Spleen (tissue), 11 donors: ENCODE results near the gene ORC1. TPM values are rescaled to one million over a fixed set of nuclear protein-coding genes. Genes with fewer than 3 reads are reported as not detected.

ENCODE experiments used
- DNase-seq: peaks from one replicate; pipeline ENCODE4 v3.0.0-alpha.2; 2020
- H3K27ac ChIP-seq, 8 donors: fragments of 200-600 bp; sonication (generic) in 7 of 8; 1 replicate in 4 of 8; 2 replicates in 4 of 8; pipeline versions ENCODE4 v1.5.0 to v1.8.0; 2016 to 2021; ENCODE audit warnings: inconsistent platforms in 4 of 8, mild to moderate bottlenecking in 4 of 8, moderate library complexity in 1 of 8
- H3K27me3 ChIP-seq, 7 donors: fragments of 200-600 bp; sonication (generic) in 6 of 7; replicated peaks in 1 of 7; 1 replicate in 4 of 7; 2 replicates in 3 of 7; pipeline versions ENCODE4 v1.5.0 to v1.8.0; 2016 to 2021; ENCODE audit warnings: inconsistent platforms in 3 of 7, mild to moderate bottlenecking in 1 of 7
- H3K36me3 ChIP-seq, 6 donors: fragments of 200-600 bp; sonication (generic) in 5 of 6; 1 replicate in 4 of 6; 2 replicates in 2 of 6; pipeline versions ENCODE4 v1.5.0 to v1.8.0; 2016 to 2021; ENCODE audit warnings: inconsistent platforms in 2 of 6
- H3K4me1 ChIP-seq, 6 donors: fragments of 200-600 bp; sonication (generic) in 5 of 6; 1 replicate in 3 of 6; 2 replicates in 3 of 6; pipeline versions ENCODE4 v1.5.0 to v1.8.0; 2016 to 2021; ENCODE audit warnings: inconsistent platforms in 3 of 6
- H3K4me3 ChIP-seq, 8 donors: fragments of 200-600 bp; sonication (generic) in 7 of 8; 1 replicate in 4 of 8; 2 replicates in 4 of 8; pipeline versions ENCODE4 v1.5.0 to v1.8.0; 2016 to 2021; ENCODE audit warnings: inconsistent platforms in 4 of 8, mild to moderate bottlenecking in 4 of 8, moderate library complexity in 2 of 8
- H3K9me3 ChIP-seq, 8 donors: fragments of 200-600 bp; sonication (generic) in 7 of 8; 1 replicate in 4 of 8; 2 replicates in 4 of 8; pipeline versions ENCODE4 v1.5.0 to v1.8.0; 2016 to 2021; ENCODE audit warnings: inconsistent platforms in 4 of 8
- POLR2A ChIP-seq, 3 donors: fragments of 450-650 bp; IDR thresholded peaks; one replicate each; pipeline ENCODE4 v1.5.1; 2017; ENCODE audit warnings: antibody characterized with exemption in 3 of 3, mild to moderate bottlenecking in 1 of 3
- POLR2AphosphoS5 ChIP-seq, 3 donors: sonication (generic); formaldehyde crosslinking; IDR thresholded peaks; one replicate each; pipeline ENCODE4 v1.5.1; 2017; ENCODE audit warnings: antibody characterized with exemption in 3 of 3
- WGBS, 5 donors: extraction: QIAGEN DNeasy Blood & Tissue Kit in 3 of 5; methylation state at CpG; one replicate each; pipeline versions ENCODE4 v1.1.5 to v1.1.7; 2013 to 2018; 5-methylcytosine and 5-hydroxymethylcytosine counted together
- intact Hi-C: fragments of 100-400 bp; cut with DNase I; formaldehyde crosslinking; loops from one replicate; pipeline ENCODE4 v1.15.0; 2023; ENCODE audit warnings: low total_unique reads
- polyA plus RNA-seq, 3 donors: library from polyadenylated mRNA; stranded (reverse); fragments of 200-250 nt; gene quantifications; one replicate each; pipeline ENCODE4 v1.2.1, GENCODE V29; 2013
- total RNA-seq, 7 donors: library from RNA; depleted of rRNA in 3 of 7; stranded (reverse); fragments of >200 nt in 3 of 7; fragmentation: NEBNext Ultra II Directional in 4 of 7; extraction: Animal tissue kit (Norgen Biotek cat#: 25700) in 4 of 7; gene quantifications; one replicate each; pipeline versions ENCODE4 v1.1.0 to v1.2.1, GENCODE V29; 2016 to 2021
- TF ChIP-seq, protein P1 (sequence below), 11 experiments: fragments of 200-600 bp in 7 of 11; fragments of 450-650 bp in 4 of 11; sonication (generic) in 4 of 11; IDR thresholded peaks in 8 of 11; conservative IDR thresholded peaks in 3 of 11; 1 replicate in 7 of 11; 2 replicates in 4 of 11; pipeline versions ENCODE4 v1.4.0 to v1.8.0; 2016 to 2021; ENCODE audit warnings: antibody characterized with exemption in 11 of 11, inconsistent platforms in 4 of 11, mild to moderate bottlenecking in 1 of 11
- donor health status: healthy with polysubstance abuse.
- donor health status: DM: no; HTN: no; CAD: no; lungs with moderate emphysema.
- donor health status: DM: no; HTN: no; CAD: no.
- donor health status: Bipolar disorder and iron deficiency.
- donor health status: healthy.
- donor health status: DM: no; HTN: no; CAD: no.
- donor health status: DM: yes; HTN: yes; CAD: no.

The ORC1 gene
- total and polyA plus RNA-seq, 10 donors = 0.60 to 5.4 (median 2.1) TPM

DNA sequence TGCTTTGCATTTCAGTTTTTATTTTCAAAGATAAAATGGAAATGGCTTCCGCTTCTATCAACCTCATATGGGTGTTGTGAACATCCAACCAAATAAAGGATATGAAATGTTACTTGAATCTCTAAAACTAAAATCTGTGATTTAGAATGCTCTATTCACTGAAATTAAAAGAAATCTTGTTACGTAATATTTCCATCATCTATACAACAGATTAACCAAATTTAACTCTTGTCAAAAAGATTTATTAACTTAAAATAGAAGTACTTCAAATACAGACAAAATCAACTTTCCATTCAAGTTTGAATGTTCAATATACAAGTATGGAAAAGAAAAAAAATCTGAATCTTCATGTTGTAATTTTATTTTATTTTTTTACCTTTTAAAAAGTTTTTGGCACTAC lies 18.8 kb upstream of the ORC1 start:
- WGBS, 5 donors = 92 to 99% (median 98%) methylated on average over 2 of the region's 2 CpGs
- Histone ChIP-seq H3K9me3 (no peaks in the 10 kb centered on the region), H3K4me3 (no peak overlapping the region), H3K27me3 (no peaks in the 10 kb centered on the region), H3K36me3 (peaks cover 0 to 87% (median 32%) of the 10 kb centered on the region in 6 donors), H3K4me1 (peaks cover 6 to 32% (median 19%) of the 10 kb centered on the region in 6 donors), H3K27ac (peak overlapping the region in 1 of 8 donors; percentile 64)
- DNase-seq = no peak
- TF ChIP-seq POLR2A (IDR thresholded peaks at IDR 0.05) = no peak
- TF ChIP-seq, protein P1, sequence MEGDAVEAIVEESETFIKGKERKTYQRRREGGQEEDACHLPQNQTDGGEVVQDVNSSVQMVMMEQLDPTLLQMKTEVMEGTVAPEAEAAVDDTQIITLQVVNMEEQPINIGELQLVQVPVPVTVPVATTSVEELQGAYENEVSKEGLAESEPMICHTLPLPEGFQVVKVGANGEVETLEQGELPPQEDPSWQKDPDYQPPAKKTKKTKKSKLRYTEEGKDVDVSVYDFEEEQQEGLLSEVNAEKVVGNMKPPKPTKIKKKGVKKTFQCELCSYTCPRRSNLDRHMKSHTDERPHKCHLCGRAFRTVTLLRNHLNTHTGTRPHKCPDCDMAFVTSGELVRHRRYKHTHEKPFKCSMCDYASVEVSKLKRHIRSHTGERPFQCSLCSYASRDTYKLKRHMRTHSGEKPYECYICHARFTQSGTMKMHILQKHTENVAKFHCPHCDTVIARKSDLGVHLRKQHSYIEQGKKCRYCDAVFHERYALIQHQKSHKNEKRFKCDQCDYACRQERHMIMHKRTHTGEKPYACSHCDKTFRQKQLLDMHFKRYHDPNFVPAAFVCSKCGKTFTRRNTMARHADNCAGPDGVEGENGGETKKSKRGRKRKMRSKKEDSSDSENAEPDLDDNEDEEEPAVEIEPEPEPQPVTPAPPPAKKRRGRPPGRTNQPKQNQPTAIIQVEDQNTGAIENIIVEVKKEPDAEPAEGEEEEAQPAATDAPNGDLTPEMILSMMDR (IDR thresholded peaks at IDR 0.05 in 8 of 11, conservative IDR thresholded peaks at IDR 0.05 in 3 of 11) = no peak
- no peak for TF ChIP-seq POLR2AphosphoS5 (IDR thresholded peaks at IDR 0.05)
- intact Hi-C loops = no loop called here

DNA sequence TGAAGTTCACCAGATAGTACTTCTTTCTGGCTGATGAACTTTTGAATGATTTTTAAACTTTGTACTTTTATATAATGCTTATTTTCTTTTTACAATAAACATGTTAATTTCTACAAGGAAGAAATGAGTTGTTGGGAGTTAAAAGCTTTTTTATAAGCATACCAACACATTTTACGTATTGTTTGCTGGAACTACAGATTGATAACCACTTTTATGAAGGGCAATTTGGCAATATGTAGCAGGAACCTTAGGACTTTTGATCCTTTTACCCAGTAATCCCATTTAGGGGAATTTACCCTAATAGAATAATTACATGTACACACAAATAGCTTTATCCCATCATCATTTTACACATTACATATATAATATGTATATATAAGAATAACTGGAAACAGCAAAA lies 16.5 kb upstream of the ORC1 start:
- H3K4me1 ChIP-seq = peaks cover 6 to 29% (median 19%) of the 10 kb centered on the region in 6 donors
- H3K4me3 ChIP-seq = no peak overlapping the region
- H3K27ac ChIP-seq = no peak overlapping the region
- peaks cover 0 to 99% (median 55%) of the 10 kb centered on the region in 6 donors for H3K36me3 ChIP-seq
- WGBS, 5 donors = 94 to 100% (median 98%) methylated on average over 1 of the region's 1 CpG
- no peaks in the 10 kb centered on the region for H3K9me3 ChIP-seq
- intact Hi-C loops = no loop called here
- DNase-seq = no peak
- TF ChIP-seq, protein P1 (IDR thresholded peaks at IDR 0.05 in 8 of 11, conservative IDR thresholded peaks at IDR 0.05 in 3 of 11) = no peak
- H3K27me3 ChIP-seq = no peaks in the 10 kb centered on the region

DNA sequence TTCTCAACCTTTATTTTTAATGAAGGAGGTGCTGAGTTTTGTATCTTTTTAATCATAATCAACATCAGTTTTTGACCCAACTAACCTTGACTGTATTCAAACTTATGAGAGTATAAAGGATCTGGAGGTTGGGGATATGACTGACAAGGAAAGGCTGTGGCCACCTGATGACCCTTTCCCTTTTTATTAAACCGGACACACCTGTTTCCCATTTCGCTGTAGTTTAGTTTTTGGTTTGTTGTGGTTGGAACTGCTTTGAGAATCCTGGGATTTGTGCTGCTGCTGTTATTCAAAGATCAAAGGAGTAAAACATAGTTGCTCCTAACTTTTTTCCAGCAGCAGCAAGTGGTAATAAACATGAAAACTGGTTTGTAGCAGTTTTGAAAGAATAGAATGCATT lies 12.6 kb upstream of the ORC1 start:
- TF ChIP-seq, protein P1 (IDR thresholded peaks at IDR 0.05 in 8 of 11, conservative IDR thresholded peaks at IDR 0.05 in 3 of 11) = no peak
- Histone ChIP-seq H3K9me3 (no peaks in the 10 kb centered on the region), H3K27me3 (no peaks in the 10 kb centered on the region), H3K4me3 (no peak overlapping the region), H3K36me3 (peaks cover 7 to 100% (median 86%) of the 10 kb centered on the region in 6 donors), H3K4me1 (no peaks in the 10 kb centered on the region), H3K27ac (no peak overlapping the region)
- DNase-seq = no peak
- WGBS, 5 donors = 85 to 98% (median 89%) methylated on average over 2 of the region's 2 CpGs
- intact Hi-C loops = no loop called here

DNA sequence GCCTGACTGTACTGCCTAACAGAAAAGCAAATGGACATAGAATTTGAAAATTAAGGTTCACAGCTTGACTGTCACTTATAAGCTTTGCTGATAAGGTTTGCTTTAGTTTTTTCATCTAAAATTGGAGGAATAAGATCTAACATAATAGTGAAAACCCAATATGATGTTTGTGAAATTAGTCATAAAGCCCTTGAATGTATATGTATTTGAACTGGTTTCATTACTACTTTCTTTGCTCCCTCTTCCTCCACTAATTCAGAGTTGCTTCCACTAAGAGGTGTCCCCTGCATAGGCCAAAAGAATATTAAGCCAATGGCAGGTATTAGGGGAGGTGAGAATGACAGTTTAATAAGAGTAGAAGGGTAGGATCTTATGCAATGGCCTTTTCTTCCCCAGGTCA lies 10.7 kb upstream of the ORC1 start:
- no peak overlapping the region for H3K4me3 ChIP-seq
- H3K9me3 ChIP-seq = no peaks in the 10 kb centered on the region
- no peaks in the 10 kb centered on the region for H3K4me1 ChIP-seq
- TF ChIP-seq POLR2A (IDR thresholded peaks at IDR 0.05) (no peak), POLR2AphosphoS5 (IDR thresholded peaks at IDR 0.05) (no peak)
- TF ChIP-seq, protein P1 (IDR thresholded peaks at IDR 0.05 in 8 of 11, conservative IDR thresholded peaks at IDR 0.05 in 3 of 11) = no peak
- DNase-seq = no peak
- H3K27ac ChIP-seq = no peak overlapping the region
- H3K27me3 ChIP-seq = no peaks in the 10 kb centered on the region
- intact Hi-C loops = no loop called here
- H3K36me3 ChIP-seq = peaks cover 11 to 100% (median 99%) of the 10 kb centered on the region in 6 donors
